Mesenchymal stem cell (in vitro differentiated cells and primary cell): ENCODE data around the gene CACNG5. TPM values are rescaled to one million over a fixed set of nuclear protein-coding genes. Genes with fewer than 3 reads are reported as not detected.

Experiments used
- DNase-seq: peaks from one replicate; pipeline ENCODE4 v3.0.0-alpha.2; 2013
- H2AFZ ChIP-seq: one replicate; pipeline ENCODE4 v1.6.1; 2013; ENCODE audit warnings: low read depth, mild to moderate bottlenecking, control low read depth, inconsistent platforms, low read length, moderate library complexity
- H2AK5ac ChIP-seq: 2 replicates; pipeline ENCODE4 v1.6.1; 2013; ENCODE audit warnings: low read length, moderate library complexity, mild to moderate bottlenecking, inconsistent platforms; ENCODE audit not compliant: severe bottlenecking
- H2BK120ac ChIP-seq: one replicate; pipeline ENCODE4 v1.6.1; 2013; ENCODE audit warnings: low read depth, mild to moderate bottlenecking, inconsistent platforms, low read length, moderate library complexity
- H2BK12ac ChIP-seq, 2 experiments: one replicate each; pipeline ENCODE4 v1.6.1; 2013; ENCODE audit warnings: inconsistent platforms in 2 of 2, low read length in 2 of 2, mild to moderate bottlenecking in 2 of 2, moderate library complexity in 2 of 2, control low read depth in 1 of 2
- H2BK15ac ChIP-seq: one replicate; pipeline ENCODE4 v1.6.1; 2013; ENCODE audit warnings: mild to moderate bottlenecking, low read depth, inconsistent platforms; ENCODE audit not compliant: poor library complexity, severe bottlenecking
- H2BK5ac ChIP-seq: 2 replicates; pipeline ENCODE4 v1.6.1; 2013; ENCODE audit warnings: low read depth, mild to moderate bottlenecking, low read length, control low read depth, inconsistent platforms; ENCODE audit not compliant: poor library complexity, severe bottlenecking
- H3K14ac ChIP-seq, 2 experiments: one replicate each; pipeline ENCODE4 v1.6.1; 2013; ENCODE audit warnings: inconsistent platforms in 2 of 2, low read length in 2 of 2, control low read depth in 1 of 2, mild to moderate bottlenecking in 1 of 2, moderate library complexity in 1 of 2
- H3K18ac ChIP-seq, 2 experiments: one replicate each; pipeline ENCODE4 v1.6.1; 2013; ENCODE audit warnings: inconsistent platforms in 2 of 2, low read length in 2 of 2, control low read depth in 1 of 2, low read depth in 1 of 2, mild to moderate bottlenecking in 1 of 2
- H3K23ac ChIP-seq, 2 experiments: one replicate each; pipeline ENCODE4 v1.6.1; 2013; ENCODE audit warnings: inconsistent platforms in 2 of 2, low read length in 2 of 2, mild to moderate bottlenecking in 2 of 2, moderate library complexity in 2 of 2, control low read depth in 1 of 2
- H3K27ac ChIP-seq: 2 replicates; pipeline ENCODE4 v1.5.1; 2013; ENCODE audit warnings: mild to moderate bottlenecking, moderate library complexity, low read length, control low read depth, inconsistent platforms; ENCODE audit not compliant: poor library complexity, severe bottlenecking
- H3K27me3 ChIP-seq, 2 experiments: 2 replicates each; pipeline versions ENCODE4 v1.6.1 to v1.7.0; 2013; ENCODE audit warnings: low read length in 2 of 2, mild to moderate bottlenecking in 2 of 2, moderate library complexity in 2 of 2, control low read depth in 1 of 2, inconsistent platforms in 1 of 2; ENCODE audit not compliant: control insufficient read depth in 1 of 2, insufficient read depth in 1 of 2
- H3K36me3 ChIP-seq, 2 experiments: 2 replicates each; pipeline versions ENCODE4 v1.6.1 to v1.7.0; 2013; ENCODE audit warnings: low read length in 2 of 2, control low read depth in 1 of 2, inconsistent platforms in 1 of 2, low read depth in 1 of 2, mild to moderate bottlenecking in 1 of 2; ENCODE audit not compliant: insufficient read depth in 2 of 2, control insufficient read depth in 1 of 2
- H3K4ac ChIP-seq, 2 experiments: one replicate each; pipeline ENCODE4 v1.6.1; 2013; ENCODE audit warnings: inconsistent platforms in 2 of 2, low read length in 2 of 2, mild to moderate bottlenecking in 2 of 2, moderate library complexity in 2 of 2, control low read depth in 1 of 2, low read depth in 1 of 2
- H3K4me1 ChIP-seq: 2 replicates; pipeline ENCODE4 v1.6.1; 2013; ENCODE audit warnings: low read depth, low read length, control low read depth; ENCODE audit not compliant: control insufficient read depth, insufficient read depth
- H3K4me2 ChIP-seq: 2 replicates; pipeline ENCODE4 v1.6.1; 2013; ENCODE audit warnings: low read length, mild to moderate bottlenecking, inconsistent platforms; ENCODE audit not compliant: poor library complexity, severe bottlenecking
- H3K4me3 ChIP-seq, 2 experiments: 2 replicates each; pipeline versions ENCODE4 v1.5.1 to v1.7.0; 2013; ENCODE audit warnings: low read length in 2 of 2, mild to moderate bottlenecking in 2 of 2, control low read depth in 1 of 2, low read depth in 1 of 2; ENCODE audit not compliant: insufficient read depth in 1 of 2
- H3K79me1 ChIP-seq: replicated peaks from 2 replicates; pipeline ENCODE4 v1.6.1; 2013; ENCODE audit warnings: mild to moderate bottlenecking, control low read depth, low read length, inconsistent platforms; ENCODE audit not compliant: poor library complexity, severe bottlenecking
- H3K9ac ChIP-seq: 2 replicates; pipeline ENCODE4 v1.7.0; 2013; ENCODE audit warnings: mild to moderate bottlenecking, low read length, moderate library complexity
- H3K9me3 ChIP-seq: 2 replicates; pipeline ENCODE4 v1.7.0; 2013; ENCODE audit warnings: mild to moderate bottlenecking, low read length; ENCODE audit not compliant: control insufficient read depth
- H4K8ac ChIP-seq: one replicate; pipeline ENCODE4 v1.6.1; 2013; ENCODE audit warnings: inconsistent platforms, mild to moderate bottlenecking, low read length, moderate library complexity
- H4K91ac ChIP-seq: one replicate; pipeline ENCODE4 v1.6.1; 2013; ENCODE audit warnings: mild to moderate bottlenecking, low read length, inconsistent platforms
- WGBS: methylation state at CpG from one replicate; pipeline ENCODE4 v1.1.7; 2013; ENCODE audit warnings: mixed read lengths; 5-methylcytosine and 5-hydroxymethylcytosine counted together
- small RNA-seq: library from polyadenylated mRNA; stranded (forward); fragments of <200 nt; extraction: miRNeasy Mini kit (QIAGEN cat#:217004); gene quantifications from one replicate; pipeline ENCODE3, GENCODE V24; 2013; ENCODE audit warnings: low read depth

Gene CACNG5

DNA sequence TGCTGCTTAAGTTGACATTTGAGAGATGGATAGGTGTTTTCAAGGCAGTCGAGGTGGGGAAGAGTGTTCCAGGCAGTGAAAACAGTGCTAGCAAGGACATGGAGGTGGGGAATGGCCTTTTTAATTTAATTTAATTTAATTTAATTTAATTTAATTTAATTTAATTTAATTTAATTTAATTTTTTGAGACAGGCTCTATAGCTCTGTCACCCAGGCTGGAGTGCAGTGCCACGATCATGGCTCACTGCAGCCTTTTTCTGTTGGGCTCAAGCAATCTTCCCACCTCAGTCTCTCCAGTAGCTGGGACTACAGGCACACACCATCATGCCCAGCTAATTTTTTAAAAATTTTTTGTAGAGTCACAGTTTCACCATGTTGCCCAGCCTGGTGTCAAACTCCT lies 97.4 kb downstream of the CACNG5 start:
- Histone ChIP-seq H2BK120ac (no peak overlapping the region), H2BK12ac (no peak overlapping the region), H3K27ac (no peak overlapping the region), H4K91ac (no peak overlapping the region), H3K23ac (no peak overlapping the region), H3K18ac (no peak overlapping the region), H2BK15ac (no peak overlapping the region), H3K4ac (no peak overlapping the region), H3K9me3 (peaks cover 2% of the 10 kb centered on the region), H3K4me1 (no peaks in the 10 kb centered on the region), H4K8ac (no peak overlapping the region), H3K14ac (no peak overlapping the region), H2AFZ (no peak overlapping the region), H3K36me3 (no peaks in the 10 kb centered on the region), H3K4me2 (no peak overlapping the region), H3K4me3 (no peak overlapping the region), H2AK5ac (no peak overlapping the region), H2BK5ac (no peak overlapping the region), H3K79me1 (no peaks in the 10 kb centered on the region), H3K27me3 (peaks cover 36 to 44% of the 10 kb centered on the region in 2 experiments), H3K9ac (no peak overlapping the region)
- 67% methylated on average over 1 of the region's 2 CpGs for WGBS
- DNase-seq = no peak

DNA sequence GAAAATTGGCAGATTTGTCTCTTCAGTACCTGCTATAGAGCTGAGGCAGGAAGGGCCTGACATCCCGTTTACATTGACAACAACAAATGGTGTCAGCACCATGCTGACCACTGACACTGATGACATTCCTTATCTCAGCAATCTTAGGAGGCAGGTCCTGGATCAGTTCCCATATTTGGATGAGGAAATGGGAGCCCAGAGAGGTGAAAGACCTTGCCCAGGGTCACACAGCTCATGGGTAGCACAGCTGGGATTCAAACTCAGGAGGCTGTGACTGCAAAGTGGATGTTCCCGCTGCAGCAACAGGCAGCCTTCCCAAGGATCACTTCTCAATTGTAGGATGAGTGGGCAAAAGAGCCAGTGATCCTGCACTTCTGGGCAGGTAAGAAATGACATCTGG lies 99.1 kb downstream of the CACNG5 start:
- DNase-seq = no peak
- WGBS = 76% methylated on average over 2 of the region's 2 CpGs

More for the DNA sequence above, 99.1 kb downstream of the CACNG5 start:
- Histone ChIP-seq H3K23ac (no peak overlapping the region), H2BK12ac (no peak overlapping the region), H4K8ac (no peak overlapping the region), H2AK5ac (no peak overlapping the region), H3K27ac (no peak overlapping the region), H3K27me3 (peaks cover 37 to 47% of the 10 kb centered on the region in 2 experiments), H3K18ac (no peak overlapping the region), H4K91ac (no peak overlapping the region), H3K14ac (no peak overlapping the region), H3K79me1 (no peaks in the 10 kb centered on the region), H3K4me2 (no peak overlapping the region), H3K9me3 (peaks cover 13% of the 10 kb centered on the region), H2BK5ac (no peak overlapping the region), H3K9ac (no peak overlapping the region), H2AFZ (no peak overlapping the region), H2BK15ac (no peak overlapping the region), H3K4ac (no peak overlapping the region), H3K36me3 (no peaks in the 10 kb centered on the region), H2BK120ac (no peak overlapping the region), H3K4me3 (no peak overlapping the region), H3K4me1 (no peaks in the 10 kb centered on the region)

Small RNAs within 50 kb of the gene (small RNA-seq; reads per million reads assigned to genes)
- gene MIR634 = not detected
- not detected for gene RNA5SP446
